ENCODE data around the gene SPHK2. TPM values are rescaled to one million over a fixed set of nuclear protein-coding genes. Genes with fewer than 3 reads are reported as not detected.

The SPHK2 gene
- total RNA-seq, 2 experiments from 2014 or later: 14.1 to 15.3 TPM

- no peak for DNase-seq
- intact Hi-C loops (cut with DNase I, micrococcal nuclease): no loop called here
- H3K27me3 Mint-ChIP-seq: no peaks in the 10 kb centered on the region
- H3K4me3 Mint-ChIP-seq: no peak overlapping the region
- Histone ChIP-seq H3K4me3 (ENCODE audit: low read length) (no peak overlapping the region), H3K4me1 (ENCODE audit: insufficient read depth, low read length) (peaks cover 16% of the 10 kb centered on the region), H3K36me3 (ENCODE audit: insufficient read depth, low read length) (no peaks in the 10 kb centered on the region), H3K9me3 (ENCODE audit: control insufficient read depth in 1 of 2, insufficient read depth in 1 of 2, low read length in 2 of 2) (no peaks in the 10 kb centered on the region), H3K27me3 (ENCODE audit: control insufficient read depth in 1 of 2, insufficient read depth in 2 of 2, low read length in 2 of 2) (no peaks in the 10 kb centered on the region), H3K27ac (ENCODE audit: low read depth in 1 of 2, low read length in 2 of 2) (no peak overlapping the region)
- H3K4me1 Mint-ChIP-seq (ENCODE audit: low read depth): peaks cover 9% of the 10 kb centered on the region
- no peak for ATAC-seq (ENCODE audit: poor library complexity)
- no peak for TF ChIP-seq CTCF (IDR thresholded peaks at IDR 0.05)
- POLR2A ChIA-PET: no interaction called here
- H3K27ac Mint-ChIP-seq: no peak overlapping the region
- H3K9me3 Mint-ChIP-seq: no peaks in the 10 kb centered on the region
- CTCF ChIA-PET: no interaction called here
- no peaks in the 10 kb centered on the region for H3K36me3 Mint-ChIP-seq (ENCODE audit: low read depth)
These were observed 39.2 kb downstream of the SPHK2 start for GRCh38 chr19:48658483-48658882.

- no peak overlapping the region for H3K4me3 ChIP-seq (ENCODE audit: low read length)
- H3K9me3 Mint-ChIP-seq: no peaks in the 10 kb centered on the region
- peaks cover 9% of the 10 kb centered on the region for H3K4me1 Mint-ChIP-seq (ENCODE audit: low read depth)
- no peaks in the 10 kb centered on the region for H3K9me3 ChIP-seq (ENCODE audit: control insufficient read depth in 1 of 2, insufficient read depth in 1 of 2, low read length in 2 of 2)
- peaks cover 16% of the 10 kb centered on the region for H3K4me1 ChIP-seq (ENCODE audit: insufficient read depth, low read length)
- ATAC-seq (ENCODE audit: poor library complexity) (no peak), DNase-seq (peak in 2 of 14 experiments; percentile 36 to 46)
- ChIA-PET CTCF (no interaction called here), POLR2A (interaction anchor here (0.9 kb wide), 1 partner anchor 14 kb away, joined by 3 read pairs; no protein-coding TSS in a partner anchor)
- no peaks in the 10 kb centered on the region for H3K27me3 Mint-ChIP-seq
- H3K36me3 Mint-ChIP-seq (ENCODE audit: low read depth): no peaks in the 10 kb centered on the region
- H3K27me3 ChIP-seq (ENCODE audit: control insufficient read depth in 1 of 2, insufficient read depth in 2 of 2, low read length in 2 of 2): no peaks in the 10 kb centered on the region
- no peak overlapping the region for H3K27ac ChIP-seq (ENCODE audit: low read depth in 1 of 2, low read length in 2 of 2)
- H3K36me3 ChIP-seq (ENCODE audit: insufficient read depth, low read length): no peaks in the 10 kb centered on the region
- TF ChIP-seq CTCF (IDR thresholded peaks at IDR 0.05): no peak
- no peak overlapping the region for H3K27ac Mint-ChIP-seq
- H3K4me3 Mint-ChIP-seq: no peak overlapping the region
- intact Hi-C loops (cut with DNase I, micrococcal nuclease): loop anchor here in 1 of 2 experiments (2.0 to 5.0 kb wide), 2 partner anchors 13 to 53 kb away; partner anchors contain the start of gene CA11
These were observed 40.5 kb downstream of the SPHK2 start for GRCh38 chr19:48659768-48660167.

- peak overlapping the region; percentile 82 for H3K27ac Mint-ChIP-seq
- H3K9me3 Mint-ChIP-seq: no peaks in the 10 kb centered on the region
- no peaks in the 10 kb centered on the region for H3K27me3 ChIP-seq (ENCODE audit: control insufficient read depth in 1 of 2, insufficient read depth in 2 of 2, low read length in 2 of 2)
- ChIA-PET POLR2A (interaction anchor here (1.0 kb wide), 2 partner anchors 15 to 27 kb away, joined by 3 to 4 read pairs; partner anchors contain the start of gene CA11), CTCF (interaction anchor here (0.9 kb wide), 1 partner anchor 15 kb away, joined by 4 read pairs; the partner anchor contains the start of gene CA11)
- H3K27me3 Mint-ChIP-seq: no peaks in the 10 kb centered on the region
- H3K36me3 Mint-ChIP-seq (ENCODE audit: low read depth): no peaks in the 10 kb centered on the region
- H3K4me1 ChIP-seq (ENCODE audit: insufficient read depth, low read length): peaks cover 16% of the 10 kb centered on the region
- intact Hi-C loops (cut with DNase I, micrococcal nuclease): loop anchor here (1.0 to 5.0 kb wide), 3 partner anchors 12 to 51 kb away; partner anchors contain the start of gene CA11 (in 1 of the 2)
- H3K27ac ChIP-seq (ENCODE audit: low read depth in 1 of 2, low read length in 2 of 2): peak overlapping the region; percentile 42 to 46
- no peaks in the 10 kb centered on the region for H3K9me3 ChIP-seq (ENCODE audit: control insufficient read depth in 1 of 2, insufficient read depth in 1 of 2, low read length in 2 of 2)
- H3K4me1 Mint-ChIP-seq (ENCODE audit: low read depth): peaks cover 9% of the 10 kb centered on the region
- peak overlapping the region; percentile 73 for H3K4me3 Mint-ChIP-seq
- peak overlapping the region; percentile 21 for H3K4me3 ChIP-seq (ENCODE audit: low read length)
- ATAC-seq (ENCODE audit: poor library complexity): peak; percentile 91
- H3K36me3 ChIP-seq (ENCODE audit: insufficient read depth, low read length): no peaks in the 10 kb centered on the region
- TF ChIP-seq CTCF (IDR thresholded peaks at IDR 0.05): no peak
- DNase-seq: peak; percentile 60 to 92 (median 70)
These were observed 41.8 kb downstream of the SPHK2 start for GRCh38 chr19:48660852-48661710.

Measured in CD4-positive, alpha-beta T cell (primary cell).